WTC11 (cell line): Measurements from ENCODE around the gene CD244. TPM values are rescaled to one million over a fixed set of nuclear protein-coding genes. Genes with fewer than 3 reads are reported as not detected.
"Not testable (repeated sequence)": the region's sequence is repeated elsewhere in the genome, so short reads cannot be mapped to it uniquely, and the experiment has no call there.

ENCODE experiments used
- ATAC-seq: fragments of 200-7000 bp; cut with Tn5 transposase; 2 replicates; pipeline ENCODE4 v1.10.0; 2021; ENCODE audit warnings: mild to moderate bottlenecking, moderate library complexity
- CTCF ChIA-PET: fragments of 300-600 bp; sonication (Branson Sonifier 250); formaldehyde crosslinking; loops from one replicate; lab custom pipeline; 2021; ENCODE audit warnings: antibody characterized with exemption; lab: Charles Lee
- POLR2A ChIA-PET: fragments of 350-600 bp; sonication (Branson Sonifier 250); formaldehyde crosslinking; loops from one replicate; lab custom pipeline; 2021; ENCODE audit warnings: antibody characterized with exemption; lab: Charles Lee
- DNase-seq: peaks from one replicate; pipeline ENCODE4 v3.0.0; 2021; ENCODE audit warnings: low spot score
- H3K27ac Mint-ChIP-seq: 2 replicates; pipeline ENCODE4 v1.8.0; 2021; ENCODE audit warnings: mixed read lengths
- H3K27me3 Mint-ChIP-seq: 2 replicates; pipeline ENCODE4 v1.8.0; 2021; ENCODE audit warnings: low read depth, mild to moderate bottlenecking, moderate library complexity, mixed read lengths
- H3K36me3 Mint-ChIP-seq: 2 replicates; pipeline ENCODE4 v1.8.0; 2021; ENCODE audit warnings: mixed read lengths
- H3K4me1 Mint-ChIP-seq: 2 replicates; pipeline ENCODE4 v1.8.0; 2022; ENCODE audit warnings: mixed read lengths
- H3K4me3 Mint-ChIP-seq: 2 replicates; pipeline ENCODE4 v1.8.0; 2021; ENCODE audit warnings: mild to moderate bottlenecking, moderate library complexity, mixed read lengths
- H3K9me3 Mint-ChIP-seq: 2 replicates; pipeline ENCODE4 v1.8.0; 2021; ENCODE audit warnings: mixed read lengths
- AFF4 ChIP-seq: sonication (generic); formaldehyde crosslinking; IDR thresholded peaks from 2 replicates; pipeline ENCODE4 v1.8.1; 2023; ENCODE audit warnings: mild to moderate bottlenecking, missing genetic modification reagents, borderline replicate concordance
- ARID4B ChIP-seq: sonication (generic); formaldehyde crosslinking; IDR thresholded peaks from 2 replicates; pipeline ENCODE4 v1.8.0; 2023; ENCODE audit warnings: missing genetic modification reagents, mild to moderate bottlenecking, borderline replicate concordance
- E2F4 ChIP-seq: sonication (generic); formaldehyde crosslinking; IDR thresholded peaks from 2 replicates; pipeline ENCODE4 v1.8.1; 2022; ENCODE audit warnings: low read depth, mild to moderate bottlenecking, moderate library complexity, missing genetic modification reagents, borderline replicate concordance
- FOXJ3 ChIP-seq: sonication (generic); formaldehyde crosslinking; IDR thresholded peaks from 2 replicates; pipeline ENCODE4 v1.9.0; 2021; ENCODE audit warnings: missing genetic modification reagents, mild to moderate bottlenecking, borderline replicate concordance
- FOXK1 ChIP-seq: sonication (generic); formaldehyde crosslinking; IDR thresholded peaks from 2 replicates; pipeline ENCODE4 v1.8.0; 2022; ENCODE audit warnings: mild to moderate bottlenecking, moderate library complexity, missing genetic modification reagents
- FOXP1 ChIP-seq: sonication (generic); formaldehyde crosslinking; IDR thresholded peaks from 2 replicates; pipeline ENCODE4 v1.8.0; 2022; ENCODE audit warnings: missing genetic modification reagents, mild to moderate bottlenecking, moderate library complexity, borderline replicate concordance
- GTF2I ChIP-seq: fragments of 250-450 bp; sonication (Bioruptor Pico); conservative IDR thresholded peaks from 2 replicates; pipeline ENCODE4 v1.4.0; 2021; ENCODE audit warnings: mild to moderate bottlenecking
- JUN ChIP-seq: sonication (generic); formaldehyde crosslinking; IDR thresholded peaks from 2 replicates; pipeline ENCODE4 v1.8.0; 2023; ENCODE audit warnings: mild to moderate bottlenecking, missing genetic modification reagents
- MLX ChIP-seq: sonication (generic); formaldehyde crosslinking; IDR thresholded peaks from 2 replicates; pipeline ENCODE4 v1.8.1; 2023; ENCODE audit warnings: mild to moderate bottlenecking, missing genetic modification reagents, moderate library complexity
- OVOL2 ChIP-seq: fragments of 250-450 bp; sonication (Bioruptor Pico); IDR thresholded peaks from 2 replicates; pipeline ENCODE4 v1.9.0; 2021; ENCODE audit warnings: mild to moderate bottlenecking, borderline replicate concordance
- PREB ChIP-seq: sonication (generic); formaldehyde crosslinking; IDR thresholded peaks from 2 replicates; pipeline ENCODE4 v1.8.1; 2022; ENCODE audit warnings: mild to moderate bottlenecking, missing genetic modification reagents, moderate library complexity, borderline replicate concordance
- SP1 ChIP-seq: sonication (generic); formaldehyde crosslinking; conservative IDR thresholded peaks from 2 replicates; pipeline ENCODE4 v1.8.1; 2022; ENCODE audit warnings: missing genetic modification reagents
- TEAD1 ChIP-seq: sonication (generic); formaldehyde crosslinking; IDR thresholded peaks from 2 replicates; pipeline ENCODE4 v1.8.0; 2022; ENCODE audit warnings: mild to moderate bottlenecking, missing genetic modification reagents
- ZBTB43 ChIP-seq: sonication (generic); formaldehyde crosslinking; IDR thresholded peaks from 2 replicates; pipeline ENCODE4 v1.8.1; 2023; ENCODE audit warnings: mild to moderate bottlenecking, missing genetic modification reagents
- ZNF121 ChIP-seq: sonication (generic); formaldehyde crosslinking; IDR thresholded peaks from 2 replicates; pipeline ENCODE4 v1.8.0; 2023; ENCODE audit warnings: missing genetic modification reagents
- ZNF219 ChIP-seq: sonication (generic); formaldehyde crosslinking; IDR thresholded peaks from 2 replicates; pipeline ENCODE4 v1.8.0; 2023; ENCODE audit warnings: missing genetic modification reagents, mild to moderate bottlenecking, borderline replicate concordance
- ZNF232 ChIP-seq: sonication (generic); formaldehyde crosslinking; IDR thresholded peaks from 2 replicates; pipeline ENCODE4 v1.8.0; 2022; ENCODE audit warnings: mild to moderate bottlenecking, missing genetic modification reagents
- ZNF512 ChIP-seq: sonication (generic); formaldehyde crosslinking; IDR thresholded peaks from 2 replicates; pipeline ENCODE4 v1.8.1; 2022; ENCODE audit warnings: missing genetic modification reagents, borderline replicate concordance
- total RNA-seq: library from RNA; stranded (reverse); gene quantifications from 3 replicates; pipeline ENCODE4 v1.2.3, GENCODE V29; 2021

Gene CD244
- total RNA-seq, 1 experiment from 2014 or later = not detected

GRCh38 chr1:160868141-160868540 lies 5.5 kb upstream of the CD244 start:
- TF ChIP-seq E2F4 (CRISPR knock-in tag) (no peak), PREB (no peak), FOXK1 (CRISPR knock-in tag) (no peak), ZBTB43 (CRISPR knock-in tag) (no peak), FOXP1 (CRISPR knock-in tag) (no peak), SP1 (CRISPR knock-in tag) (no peak), ZNF512 (CRISPR knock-in tag) (no peak), ZNF121 (CRISPR knock-in tag) (no peak), ARID4B (no peak), GTF2I (CRISPR knock-in tag) (no peak), AFF4 (CRISPR knock-in tag) (no peak), ZNF232 (no peak), MLX (CRISPR knock-in tag) (no peak), TEAD1 (CRISPR knock-in tag) (no peak), JUN (CRISPR knock-in tag) (no peak), OVOL2 (CRISPR knock-in tag) (no peak), FOXJ3 (CRISPR knock-in tag) (no peak), ZNF219 (CRISPR knock-in tag) (no peak)
- H3K4me1 Mint-ChIP-seq = peaks cover 9% of the 10 kb centered on the region
- H3K36me3 Mint-ChIP-seq = no peaks in the 10 kb centered on the region
- DNase-seq (no peak), ATAC-seq (no peak)
- peaks cover 1% of the 10 kb centered on the region; the same call in 1 of the 2 replicates for H3K9me3 Mint-ChIP-seq
- CTCF ChIA-PET = no interaction called here
- no peaks in the 10 kb centered on the region for H3K27me3 Mint-ChIP-seq
- H3K4me3 Mint-ChIP-seq = no peak overlapping the region
- POLR2A ChIA-PET = no interaction called here
- no peak overlapping the region for H3K27ac Mint-ChIP-seq

GRCh38 chr1:160867651-160868050 lies 5.0 kb upstream of the CD244 start:
- H3K36me3 Mint-ChIP-seq, POLR2A ChIA-PET, H3K4me3 Mint-ChIP-seq, ATAC-seq, H3K9me3 Mint-ChIP-seq, H3K27ac Mint-ChIP-seq, H3K27me3 Mint-ChIP-seq, DNase-seq, CTCF ChIA-PET: not testable (repeated sequence)
- peaks cover 13% of the 10 kb centered on the region for H3K4me1 Mint-ChIP-seq
